ES-I3 (cell line): ENCODE data around the gene HIBCH.
"Not testable (repeated sequence)": the region's sequence is repeated elsewhere in the genome, so short reads cannot be mapped to it uniquely, and the experiment has no call there.

Source experiments
- H3K36me3 ChIP-seq: 2 replicates; pipeline ENCODE4 v1.6.1; 2013; ENCODE audit warnings: mild to moderate bottlenecking, low read length, control low read depth, moderate library complexity; ENCODE audit not compliant: insufficient read depth
- H3K4me1 ChIP-seq: 2 replicates; pipeline ENCODE4 v1.6.1; 2013; ENCODE audit warnings: mild to moderate bottlenecking, control low read depth, low read length; ENCODE audit not compliant: insufficient read depth
- H3K9ac ChIP-seq: 2 replicates; pipeline ENCODE4 v1.6.1; 2013; ENCODE audit warnings: low read depth, mild to moderate bottlenecking, low read length, moderate library complexity
- H3K9me3 ChIP-seq: 2 replicates; pipeline ENCODE4 v1.6.1; 2013; ENCODE audit warnings: mild to moderate bottlenecking, low read length, moderate library complexity; ENCODE audit not compliant: control insufficient read depth, insufficient read depth

HIBCH gene

DNA sequence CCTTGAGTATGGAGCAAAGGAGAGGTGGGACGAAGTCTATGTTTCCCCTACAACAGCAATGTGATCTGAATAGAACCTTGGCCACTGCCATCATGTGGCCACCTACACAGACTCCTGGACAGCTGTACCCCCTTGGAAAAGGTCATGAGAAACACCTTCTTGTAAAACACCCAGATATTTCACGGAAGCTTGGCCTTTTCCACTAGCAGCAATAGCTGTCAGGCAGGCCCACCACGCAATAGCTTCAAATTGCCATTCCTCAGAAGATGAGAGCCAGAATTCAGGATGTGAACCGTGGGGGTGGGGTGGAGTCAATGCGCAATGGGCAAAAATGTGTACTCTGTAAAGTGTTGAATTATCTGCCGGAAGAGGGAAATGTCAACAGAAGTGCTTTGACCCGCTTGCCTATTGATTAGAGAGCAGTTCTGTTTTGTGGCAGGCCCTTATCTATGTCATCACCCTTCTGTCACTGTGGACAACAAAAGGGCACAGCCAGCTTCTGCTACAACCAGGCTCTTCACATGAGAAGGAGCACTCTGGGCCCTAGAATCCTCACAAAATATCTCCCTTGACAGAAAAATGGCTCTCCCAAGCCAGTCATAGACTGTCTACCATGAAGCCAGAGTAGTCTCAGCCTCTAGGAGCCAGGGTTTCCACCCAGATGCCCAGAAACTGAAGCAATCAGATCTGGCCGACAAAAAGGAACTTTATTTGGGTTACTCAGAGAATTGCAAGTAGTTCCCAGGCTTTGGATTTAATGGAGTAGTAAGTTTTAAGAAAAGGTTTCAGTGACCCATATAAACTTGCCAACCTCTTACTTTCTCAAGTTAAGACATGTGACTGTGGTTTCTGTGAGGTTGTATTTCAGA is 33.3 kb upstream of the HIBCH start:
- H3K9ac ChIP-seq = no peak overlapping the region
- no peaks in the 10 kb centered on the region for H3K9me3 ChIP-seq
- H3K4me1 ChIP-seq = 0 out of 2 replicates have a peak, but pooled peaks cover 4% of the 10 kb centered on the region
- H3K36me3 ChIP-seq = no peaks in the 10 kb centered on the region; the same call in 1 of the 2 replicates

- Histone ChIP-seq H3K4me1 (0 out of 2 replicates have a peak, but pooled peaks cover 4% of the 10 kb centered on the region), H3K9ac (no peak overlapping the region), H3K9me3 (no peaks in the 10 kb centered on the region), H3K36me3 (no peaks in the 10 kb centered on the region; the same call in 1 of the 2 replicates)
Measured at GRCh38 chr2:190351955-190352354, 32.3 kb upstream of the HIBCH start.

GRCh38 chr2:190350371-190350770 is 30.7 kb upstream of the HIBCH start:
- Histone ChIP-seq H3K9ac (no peak overlapping the region), H3K4me1 (no peaks in the 10 kb centered on the region), H3K36me3 (no peaks in the 10 kb centered on the region; the same call in 1 of the 2 replicates), H3K9me3 (no peaks in the 10 kb centered on the region)

DNA sequence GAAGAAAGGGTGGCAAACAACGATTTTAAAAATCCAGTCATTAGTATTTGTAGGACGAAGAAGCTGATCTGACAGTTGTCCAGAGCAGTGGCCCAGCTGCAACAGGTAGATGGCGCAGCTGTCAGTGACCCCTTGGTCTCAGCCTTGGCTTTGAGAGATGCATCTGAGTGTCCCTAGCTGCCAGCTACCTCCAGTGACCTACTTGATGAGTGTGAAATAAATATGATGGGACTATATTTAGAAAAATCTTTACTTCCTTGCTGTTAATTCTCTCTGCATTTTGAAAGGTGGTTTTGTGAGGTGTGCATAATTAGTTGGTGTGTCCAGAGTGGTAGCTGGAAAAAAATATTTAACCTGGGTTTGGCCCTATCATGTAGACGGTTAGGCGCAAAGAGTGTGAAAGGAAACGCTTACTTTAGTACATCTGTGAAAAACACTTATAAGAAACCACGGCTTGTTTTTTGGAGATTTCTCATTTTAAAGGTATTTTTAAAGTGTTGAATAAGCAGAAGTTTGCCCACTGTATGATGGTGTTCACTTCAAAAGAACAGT is 24.7 kb upstream of the HIBCH start:
- Histone ChIP-seq H3K36me3 (no peaks in the 10 kb centered on the region), H3K9ac (peak overlapping the region; percentile 86), H3K4me1 (no peaks in the 10 kb centered on the region)

GRCh38 chr2:190343536-190344275 is 24.1 kb upstream of the HIBCH start, which contains the start of gene INPP1:
TSS of gene INPP1 (plus strand) at chr2:190343589. CDS start at chr2:190360103, 16,514 bp downstream.
- H3K9ac ChIP-seq = peak within 1 kb of the TSS; percentile 86
- H3K36me3 ChIP-seq = no peaks in the 10 kb centered on the region
- no peaks in the 10 kb centered on the region for H3K4me1 ChIP-seq
- no peaks in the 10 kb centered on the region for H3K9me3 ChIP-seq

More for the DNA sequence above, 24.7 kb upstream of the HIBCH start:
- no peaks in the 10 kb centered on the region for H3K9me3 ChIP-seq

DNA sequence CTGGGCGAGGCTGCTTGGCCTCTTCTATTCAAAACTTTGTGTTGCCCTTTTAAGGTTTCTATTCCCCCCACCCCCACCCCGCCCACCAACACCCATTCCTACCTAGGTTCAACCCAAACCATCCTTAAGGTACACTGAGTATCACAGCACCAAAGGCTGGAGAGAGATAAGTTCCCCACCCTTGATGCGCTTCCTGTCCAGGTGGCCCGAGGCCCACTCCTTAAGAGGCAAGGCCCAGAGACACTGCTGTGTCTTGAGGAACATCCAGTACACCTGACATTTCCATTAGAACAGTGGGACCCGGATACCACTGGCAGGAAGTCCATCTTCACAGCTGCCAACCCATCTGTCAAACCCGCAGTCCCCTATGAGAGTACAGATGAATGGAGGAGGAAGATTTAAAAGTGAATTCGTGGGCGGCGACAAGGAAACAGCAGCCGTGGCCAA is 23.5 kb upstream of the HIBCH start:
- Histone ChIP-seq H3K9ac (peak overlapping the region; percentile 86; the same call in 1 of the 2 replicates), H3K36me3 (no peaks in the 10 kb centered on the region), H3K9me3 (no peaks in the 10 kb centered on the region), H3K4me1 (no peaks in the 10 kb centered on the region)

- Histone ChIP-seq H3K4me1 (no peaks in the 10 kb centered on the region), H3K9me3 (no peaks in the 10 kb centered on the region), H3K36me3 (no peaks in the 10 kb centered on the region), H3K9ac (no peak overlapping the region)
Measured at GRCh38 chr2:190342611-190343010, 23.0 kb upstream of the HIBCH start.

DNA sequence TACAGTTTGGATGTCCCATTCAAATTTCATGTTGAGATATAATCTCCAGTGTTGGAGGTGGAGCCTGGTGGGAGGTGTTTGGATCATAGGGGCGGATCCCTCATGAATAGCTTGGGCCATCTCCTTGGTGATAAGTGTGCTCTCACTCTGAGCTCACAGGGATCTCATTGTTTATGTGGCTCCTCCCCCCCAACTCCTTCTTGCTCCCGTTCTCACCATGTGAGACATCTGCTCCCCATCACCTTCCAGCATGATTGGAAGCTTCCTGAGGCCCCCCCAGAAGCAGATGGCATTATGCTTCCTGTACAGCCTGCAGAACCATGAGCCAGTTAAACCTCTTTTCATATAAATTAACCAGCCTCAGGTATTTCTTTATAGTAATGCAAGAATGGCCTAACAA is 20.7 kb upstream of the HIBCH start:
- H3K9ac ChIP-seq = no peak overlapping the region
- H3K36me3 ChIP-seq = no peaks in the 10 kb centered on the region
- no peaks in the 10 kb centered on the region for H3K9me3 ChIP-seq
- no peaks in the 10 kb centered on the region for H3K4me1 ChIP-seq

GRCh38 chr2:190339394-190339793 is 19.8 kb upstream of the HIBCH start:
- Histone ChIP-seq H3K36me3 (no peaks in the 10 kb centered on the region), H3K9me3 (no peaks in the 10 kb centered on the region), H3K9ac (no peak overlapping the region)

DNA sequence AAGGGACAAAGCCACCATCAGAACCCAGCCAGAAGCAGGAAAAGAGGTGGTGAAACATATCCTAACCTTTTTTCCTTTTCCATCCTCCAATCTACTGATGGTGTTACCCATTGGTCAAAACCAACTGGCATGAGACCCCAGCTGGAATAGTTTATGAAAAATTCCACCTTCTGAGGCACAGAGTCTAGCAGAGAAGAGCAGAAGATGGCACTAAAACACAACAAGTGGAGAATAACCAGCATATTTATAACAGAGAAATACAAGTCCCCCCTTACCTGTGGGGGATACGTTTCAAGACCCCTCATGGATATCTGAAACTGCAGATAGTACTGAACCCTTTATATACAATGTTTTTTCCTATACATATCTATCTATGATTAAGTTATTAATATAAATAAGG is 18.8 kb upstream of the HIBCH start:
- H3K4me1 ChIP-seq = no peaks in the 10 kb centered on the region
- no peak overlapping the region for H3K9ac ChIP-seq
- no peaks in the 10 kb centered on the region for H3K9me3 ChIP-seq
- no peaks in the 10 kb centered on the region for H3K36me3 ChIP-seq

More at GRCh38 chr2:190339394-190339793, 19.8 kb upstream of the HIBCH start:
- H3K4me1 ChIP-seq = no peaks in the 10 kb centered on the region

- no peaks in the 10 kb centered on the region for H3K36me3 ChIP-seq
- H3K9ac ChIP-seq = no peak overlapping the region
- H3K4me1 ChIP-seq = no peaks in the 10 kb centered on the region
- no peaks in the 10 kb centered on the region for H3K9me3 ChIP-seq
Measured at GRCh38 chr2:190336420-190336819, 16.8 kb upstream of the HIBCH start.

DNA sequence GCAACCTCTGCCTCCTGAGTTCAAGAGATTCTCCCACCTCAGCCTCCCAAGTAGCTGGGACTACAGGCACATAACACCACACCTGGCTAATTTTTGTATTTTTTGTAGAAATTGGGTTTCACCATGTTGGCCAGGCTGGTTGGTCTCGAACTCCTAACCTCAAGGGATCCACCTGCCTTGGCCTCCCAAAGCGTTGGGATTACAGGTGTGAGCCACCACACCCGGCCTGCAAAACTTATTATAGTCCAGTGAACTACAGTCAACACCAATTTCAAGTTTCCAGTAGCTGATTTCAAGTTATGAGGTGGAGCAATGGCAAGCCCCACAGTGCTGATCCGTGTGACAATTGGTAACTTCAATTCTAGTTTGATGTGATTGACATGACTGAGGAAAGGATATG is 16.0 kb upstream of the HIBCH start:
- H3K9ac ChIP-seq, H3K36me3 ChIP-seq, H3K9me3 ChIP-seq, H3K4me1 ChIP-seq: not testable (repeated sequence)

GRCh38 chr2:190335225-190335559 is 15.6 kb upstream of the HIBCH start:
- H3K4me1 ChIP-seq = no peaks in the 10 kb centered on the region
- no peaks in the 10 kb centered on the region for H3K9me3 ChIP-seq
- H3K9ac ChIP-seq = no peak overlapping the region
- no peaks in the 10 kb centered on the region for H3K36me3 ChIP-seq

DNA sequence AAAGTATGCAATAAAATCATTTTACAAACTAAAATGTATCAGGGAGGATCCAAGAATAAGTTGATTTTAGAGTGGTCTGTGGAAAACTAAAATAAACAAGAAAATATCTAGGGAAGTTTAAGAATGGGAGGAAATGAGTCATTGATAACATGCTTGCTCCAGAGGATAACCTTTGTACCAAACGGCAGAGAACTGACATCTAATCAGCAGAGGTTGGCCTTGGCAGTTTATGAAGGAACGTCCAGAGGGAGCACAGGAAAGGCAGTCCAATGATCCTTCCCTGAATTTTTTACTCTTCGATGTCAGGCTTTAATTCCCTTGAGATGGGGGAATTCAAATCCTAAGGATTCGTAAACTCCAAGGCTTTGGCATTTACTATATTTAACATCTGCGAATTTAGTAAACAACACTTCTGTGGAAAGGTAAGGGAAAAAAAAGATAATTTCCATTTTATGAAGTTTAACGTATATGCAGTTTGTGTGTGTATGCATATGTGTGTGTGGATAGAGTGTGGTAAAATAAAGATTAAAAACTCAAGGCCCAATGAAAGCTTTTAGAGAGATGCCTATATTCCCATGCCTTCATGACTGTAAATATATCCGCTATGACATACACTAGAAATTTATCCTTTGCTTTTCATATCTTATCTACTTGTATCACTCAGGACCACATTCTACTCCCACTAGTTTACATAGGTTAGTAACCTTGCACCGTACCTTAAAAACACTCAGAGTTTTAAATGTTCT is 15.0 kb upstream of the HIBCH start:
- H3K9me3 ChIP-seq = no peaks in the 10 kb centered on the region
- H3K36me3 ChIP-seq = no peaks in the 10 kb centered on the region
- H3K4me1 ChIP-seq = no peaks in the 10 kb centered on the region
- no peak overlapping the region for H3K9ac ChIP-seq
